HCT116 (cell line): ENCODE results near the gene LRRC66. TPM values are rescaled to one million over a fixed set of nuclear protein-coding genes. Genes with fewer than 3 reads are reported as not detected.

Experiments
- ATAC-seq: fragments of 200-7000 bp; cut with Tn5 transposase; 2 replicates; pipeline ENCODE4 v1.9.1; 2020; ENCODE audit warnings: mild to moderate bottlenecking, moderate library complexity
- BruUV-seq: library from RNA; stranded (reverse); fragments of 400-500 nt; replicated peaks from 2 replicates; lab custom pipeline; 2021; lab: Mats Ljungman, UMichigan
- CTCF ChIA-PET: fragments of 300-600 bp; sonication (Branson Sonifier 250); formaldehyde crosslinking; loops from one replicate; lab custom pipeline; 2021; ENCODE audit warnings: antibody characterized with exemption; lab: Charles Lee
- POLR2A ChIA-PET: fragments of 300-600, 350-600 bp; sonication (Branson Sonifier 250); formaldehyde crosslinking; loops from one replicate; lab custom pipeline; 2021; ENCODE audit warnings: antibody characterized with exemption; lab: Charles Lee
- RAD21 ChIA-PET, 2 experiments: fragments of 300-600 bp; sonication (Branson Sonifier 250); formaldehyde crosslinking; loops; one replicate each; lab custom pipeline; 2023; ENCODE audit warnings: low total read pairs in 2 of 2; ENCODE audit not compliant: uncharacterized antibody in 2 of 2, unreplicated experiment in 2 of 2, low non-redundant PET in 1 of 2; lab: Charles Lee
- DNase-seq: peaks from one replicate; pipeline ENCODE4 v3.0.0-alpha.2; 2010; ENCODE audit warnings: low read depth, low spot score
- H2AFZ ChIP-seq: fragments of 200-600 bp; shearing (Covaris generic), sonication (generic); 2 replicates; pipeline ENCODE4 v1.6.1; 2017; ENCODE audit warnings: low read depth, mixed run types, mixed read lengths, antibody characterized with exemption, low read length; ENCODE audit not compliant: poor library complexity, severe bottlenecking
- H3K27ac ChIP-seq: 2 replicates; pipeline ENCODE4 v1.5.1; 2012; ENCODE audit warnings: low read depth, low read length
- H3K27me3 ChIP-seq: fragments of 200-600 bp; sonication (generic); 2 replicates; pipeline ENCODE4 v1.6.1; 2016; ENCODE audit warnings: mixed run types, low read length, mixed read lengths; ENCODE audit not compliant: insufficient read depth
- H3K36me3 ChIP-seq, 2 experiments: fragments of 200-500 bp in 1 of 2; fragments of 200-600 bp in 1 of 2; sonication (Bioruptor generic) in 1 of 2; sonication (generic) in 1 of 2; 2 replicates each; pipeline versions ENCODE4 v1.5.1 to v1.6.1; 2014 to 2016; ENCODE audit warnings: low read length in 2 of 2, inconsistent platforms in 1 of 2, mixed read lengths in 1 of 2, mixed run types in 1 of 2; ENCODE audit not compliant: insufficient read depth in 2 of 2, control insufficient read depth in 1 of 2
- H3K4me1 ChIP-seq, 2 experiments: fragments of 200-600 bp in 1 of 2; sonication (generic) in 1 of 2; 2 replicates each; pipeline versions ENCODE4 v1.5.1 to v1.6.1; 2012 to 2017; ENCODE audit warnings: low read length in 2 of 2, inconsistent platforms in 1 of 2, mild to moderate bottlenecking in 1 of 2, mixed read lengths in 1 of 2, mixed run types in 1 of 2, moderate library complexity in 1 of 2; ENCODE audit not compliant: insufficient read depth in 2 of 2, control insufficient read depth in 1 of 2
- H3K4me2 ChIP-seq: fragments of 200-600 bp; sonication (generic); 2 replicates; pipeline ENCODE4 v1.6.1; 2017; ENCODE audit warnings: mixed run types, low read length, mixed read lengths
- H3K4me3 ChIP-seq, 2 experiments: fragments of 200-600 bp in 1 of 2; sonication (generic) in 1 of 2; replicated peaks in 1 of 2; 2 replicates each; pipeline ENCODE4 v1.5.1; 2011 to 2016; ENCODE audit warnings: low read length in 2 of 2, control low read depth in 1 of 2, low read depth in 1 of 2, mild to moderate bottlenecking in 1 of 2, mixed read lengths in 1 of 2, mixed run types in 1 of 2
- H3K79me2 ChIP-seq: fragments of 200-600 bp; sonication (generic); 2 replicates; pipeline ENCODE4 v1.6.1; 2017; ENCODE audit warnings: mild to moderate bottlenecking, mixed run types, low read length, moderate library complexity, mixed read lengths; ENCODE audit not compliant: insufficient read depth
- H3K9ac ChIP-seq: fragments of 200-600 bp; sonication (generic); 2 replicates; pipeline ENCODE4 v1.6.1; 2016; ENCODE audit warnings: low read length, mixed read lengths
- H3K9me2 ChIP-seq: fragments of 200-600 bp; sonication (generic), shearing (Covaris generic); 2 replicates; pipeline ENCODE4 v1.6.1; 2017; ENCODE audit warnings: mixed run types, mild to moderate bottlenecking, moderate library complexity; ENCODE audit not compliant: insufficient read depth
- H3K9me3 ChIP-seq, 2 experiments: fragments of 200-500 bp in 1 of 2; fragments of 200-600 bp in 1 of 2; sonication (Bioruptor generic) in 1 of 2; sonication (generic) in 1 of 2; 2 replicates each; pipeline ENCODE4 v1.6.1; 2014 to 2017; ENCODE audit warnings: low read length in 2 of 2, mixed read lengths in 2 of 2, inconsistent platforms in 1 of 2, low read depth in 1 of 2, mild to moderate bottlenecking in 1 of 2, mixed run types in 1 of 2, moderate library complexity in 1 of 2; ENCODE audit not compliant: control insufficient read depth in 1 of 2, insufficient read depth in 1 of 2
- H4K20me1 ChIP-seq: fragments of 200-600 bp; sonication (generic), shearing (Covaris generic); 2 replicates; pipeline ENCODE4 v1.6.1; 2017; ENCODE audit warnings: mixed run types, mild to moderate bottlenecking, moderate library complexity; ENCODE audit not compliant: insufficient read depth
- CEBPB ChIP-seq: IDR thresholded peaks from 2 replicates; pipeline ENCODE4 v1.6.1; 2012; ENCODE audit warnings: low read depth
- EGR1 ChIP-seq: IDR thresholded peaks from 2 replicates; pipeline ENCODE4 v1.6.1; 2012; ENCODE audit warnings: low read depth
- JUND ChIP-seq: IDR thresholded peaks from 2 replicates; pipeline ENCODE4 v1.6.1; 2012
- POLR2AphosphoS5 ChIP-seq: IDR thresholded peaks from 2 replicates; pipeline ENCODE4 v1.6.1; 2011; ENCODE audit warnings: mild to moderate bottlenecking, low read depth, low read length, moderate library complexity
- SRF ChIP-seq: IDR thresholded peaks from 2 replicates; pipeline ENCODE4 v1.6.1; 2012; ENCODE audit warnings: low read depth
- intact Hi-C: fragments of 100-400 bp; cut with micrococcal nuclease; formaldehyde crosslinking; loops from 2 replicates; pipeline ENCODE4 v1.10.0; 2022
- total RNA-seq: library from RNA; stranded (reverse); gene quantifications from one replicate; pipeline ENCODE4 v1.2.1, GENCODE V29; 2021; ENCODE audit not compliant: unreplicated experiment
- TF ChIP-seq, protein P1 (sequence below): IDR thresholded peaks from 2 replicates; pipeline ENCODE4 v1.6.1; 2012; ENCODE audit warnings: low read depth
- TF ChIP-seq, protein P2 (sequence below): IDR thresholded peaks from 2 replicates; pipeline ENCODE4 v1.6.1; 2012
- TF ChIP-seq, protein P3 (sequence below): IDR thresholded peaks from 2 replicates; pipeline ENCODE4 v1.6.1; 2012
- TF ChIP-seq, protein P4 (sequence below): IDR thresholded peaks from 2 replicates; pipeline ENCODE4 v1.6.1; 2011; ENCODE audit warnings: mild to moderate bottlenecking, low read length, moderate library complexity; ENCODE audit not compliant: insufficient replicate concordance; ENCODE audit errors: extremely low read depth
- TF ChIP-seq, protein P5 (sequence below), 3 experiments: fragments of 200-600 bp in 1 of 3; sonication (generic) in 1 of 3; IDR thresholded peaks in 2 of 3; conservative IDR thresholded peaks in 1 of 3; 2 replicates each; pipeline ENCODE4 v1.5.1; 2012 to 2017; ENCODE audit warnings: low read depth in 2 of 3, low read length in 2 of 3, antibody characterized with exemption in 1 of 3, borderline replicate concordance in 1 of 3, control low read depth in 1 of 3, mild to moderate bottlenecking in 1 of 3, mixed read lengths in 1 of 3, mixed run types in 1 of 3, moderate library complexity in 1 of 3; ENCODE audit not compliant: insufficient read depth in 1 of 3

The LRRC66 gene
- total RNA-seq, 1 experiment from 2014 or later, result 0.12 TPM

DNA sequence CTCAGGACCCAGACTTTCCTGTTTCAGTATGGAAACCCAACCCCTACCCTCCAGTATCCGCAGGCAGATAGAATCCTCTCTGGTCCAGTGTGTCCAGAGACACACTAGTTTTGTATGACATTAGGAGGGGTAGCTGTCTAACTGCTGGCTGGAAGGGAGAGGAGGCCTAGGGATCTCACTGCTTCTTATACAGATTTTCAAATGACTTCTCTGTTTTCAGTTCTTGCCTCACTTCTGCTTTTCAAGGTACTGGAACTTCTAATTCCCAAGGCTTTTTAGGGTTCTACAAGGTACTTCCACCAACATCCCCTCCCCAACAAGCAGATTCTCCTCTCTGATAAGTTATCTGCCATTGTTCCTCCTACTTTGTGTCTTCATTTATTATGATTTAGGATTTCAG is 11.8 kb upstream of the LRRC66 start:
- Histone ChIP-seq H3K4me1 (peaks cover 0 to under 1% of the 10 kb centered on the region in 2 experiments; a peak in 2 of 4 replicates), H3K27me3 (no peaks in the 10 kb centered on the region), H3K4me2 (no peak overlapping the region), H3K9me2 (no peaks in the 10 kb centered on the region), H3K27ac (no peak overlapping the region), H4K20me1 (no peaks in the 10 kb centered on the region), H2AFZ (no peak overlapping the region), H3K9me3 (no peaks in the 10 kb centered on the region), H3K79me2 (no peaks in the 10 kb centered on the region; the same call in 1 of the 2 replicates), H3K36me3 (peaks cover 0 to 11% of the 10 kb centered on the region in 2 experiments; a peak in 2 of 4 replicates), H3K9ac (no peak overlapping the region), H3K4me3 (no peak overlapping the region)
- DNase-seq, result no peak
- CTCF ChIA-PET, result no interaction called here
- no TSS peak for BruUV-seq
- ATAC-seq, result no peak
- TF ChIP-seq, protein P1, sequence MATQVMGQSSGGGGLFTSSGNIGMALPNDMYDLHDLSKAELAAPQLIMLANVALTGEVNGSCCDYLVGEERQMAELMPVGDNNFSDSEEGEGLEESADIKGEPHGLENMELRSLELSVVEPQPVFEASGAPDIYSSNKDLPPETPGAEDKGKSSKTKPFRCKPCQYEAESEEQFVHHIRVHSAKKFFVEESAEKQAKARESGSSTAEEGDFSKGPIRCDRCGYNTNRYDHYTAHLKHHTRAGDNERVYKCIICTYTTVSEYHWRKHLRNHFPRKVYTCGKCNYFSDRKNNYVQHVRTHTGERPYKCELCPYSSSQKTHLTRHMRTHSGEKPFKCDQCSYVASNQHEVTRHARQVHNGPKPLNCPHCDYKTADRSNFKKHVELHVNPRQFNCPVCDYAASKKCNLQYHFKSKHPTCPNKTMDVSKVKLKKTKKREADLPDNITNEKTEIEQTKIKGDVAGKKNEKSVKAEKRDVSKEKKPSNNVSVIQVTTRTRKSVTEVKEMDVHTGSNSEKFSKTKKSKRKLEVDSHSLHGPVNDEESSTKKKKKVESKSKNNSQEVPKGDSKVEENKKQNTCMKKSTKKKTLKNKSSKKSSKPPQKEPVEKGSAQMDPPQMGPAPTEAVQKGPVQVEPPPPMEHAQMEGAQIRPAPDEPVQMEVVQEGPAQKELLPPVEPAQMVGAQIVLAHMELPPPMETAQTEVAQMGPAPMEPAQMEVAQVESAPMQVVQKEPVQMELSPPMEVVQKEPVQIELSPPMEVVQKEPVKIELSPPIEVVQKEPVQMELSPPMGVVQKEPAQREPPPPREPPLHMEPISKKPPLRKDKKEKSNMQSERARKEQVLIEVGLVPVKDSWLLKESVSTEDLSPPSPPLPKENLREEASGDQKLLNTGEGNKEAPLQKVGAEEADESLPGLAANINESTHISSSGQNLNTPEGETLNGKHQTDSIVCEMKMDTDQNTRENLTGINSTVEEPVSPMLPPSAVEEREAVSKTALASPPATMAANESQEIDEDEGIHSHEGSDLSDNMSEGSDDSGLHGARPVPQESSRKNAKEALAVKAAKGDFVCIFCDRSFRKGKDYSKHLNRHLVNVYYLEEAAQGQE, result no peak
- no peak for TF ChIP-seq CEBPB
- no peak for TF ChIP-seq POLR2AphosphoS5
- TF ChIP-seq, protein P2, sequence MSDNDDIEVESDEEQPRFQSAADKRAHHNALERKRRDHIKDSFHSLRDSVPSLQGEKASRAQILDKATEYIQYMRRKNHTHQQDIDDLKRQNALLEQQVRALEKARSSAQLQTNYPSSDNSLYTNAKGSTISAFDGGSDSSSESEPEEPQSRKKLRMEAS, result no peak
- TF ChIP-seq JUND, result no peak
- TF ChIP-seq, protein P3, sequence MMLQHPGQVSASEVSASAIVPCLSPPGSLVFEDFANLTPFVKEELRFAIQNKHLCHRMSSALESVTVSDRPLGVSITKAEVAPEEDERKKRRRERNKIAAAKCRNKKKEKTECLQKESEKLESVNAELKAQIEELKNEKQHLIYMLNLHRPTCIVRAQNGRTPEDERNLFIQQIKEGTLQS, result no peak
- TF ChIP-seq, protein P4, sequence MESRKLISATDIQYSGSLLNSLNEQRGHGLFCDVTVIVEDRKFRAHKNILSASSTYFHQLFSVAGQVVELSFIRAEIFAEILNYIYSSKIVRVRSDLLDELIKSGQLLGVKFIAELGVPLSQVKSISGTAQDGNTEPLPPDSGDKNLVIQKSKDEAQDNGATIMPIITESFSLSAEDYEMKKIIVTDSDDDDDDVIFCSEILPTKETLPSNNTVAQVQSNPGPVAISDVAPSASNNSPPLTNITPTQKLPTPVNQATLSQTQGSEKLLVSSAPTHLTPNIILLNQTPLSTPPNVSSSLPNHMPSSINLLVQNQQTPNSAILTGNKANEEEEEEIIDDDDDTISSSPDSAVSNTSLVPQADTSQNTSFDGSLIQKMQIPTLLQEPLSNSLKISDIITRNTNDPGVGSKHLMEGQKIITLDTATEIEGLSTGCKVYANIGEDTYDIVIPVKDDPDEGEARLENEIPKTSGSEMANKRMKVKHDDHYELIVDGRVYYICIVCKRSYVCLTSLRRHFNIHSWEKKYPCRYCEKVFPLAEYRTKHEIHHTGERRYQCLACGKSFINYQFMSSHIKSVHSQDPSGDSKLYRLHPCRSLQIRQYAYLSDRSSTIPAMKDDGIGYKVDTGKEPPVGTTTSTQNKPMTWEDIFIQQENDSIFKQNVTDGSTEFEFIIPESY, result no peak
- TF ChIP-seq SRF, result no peak
- TF ChIP-seq, protein P5, sequence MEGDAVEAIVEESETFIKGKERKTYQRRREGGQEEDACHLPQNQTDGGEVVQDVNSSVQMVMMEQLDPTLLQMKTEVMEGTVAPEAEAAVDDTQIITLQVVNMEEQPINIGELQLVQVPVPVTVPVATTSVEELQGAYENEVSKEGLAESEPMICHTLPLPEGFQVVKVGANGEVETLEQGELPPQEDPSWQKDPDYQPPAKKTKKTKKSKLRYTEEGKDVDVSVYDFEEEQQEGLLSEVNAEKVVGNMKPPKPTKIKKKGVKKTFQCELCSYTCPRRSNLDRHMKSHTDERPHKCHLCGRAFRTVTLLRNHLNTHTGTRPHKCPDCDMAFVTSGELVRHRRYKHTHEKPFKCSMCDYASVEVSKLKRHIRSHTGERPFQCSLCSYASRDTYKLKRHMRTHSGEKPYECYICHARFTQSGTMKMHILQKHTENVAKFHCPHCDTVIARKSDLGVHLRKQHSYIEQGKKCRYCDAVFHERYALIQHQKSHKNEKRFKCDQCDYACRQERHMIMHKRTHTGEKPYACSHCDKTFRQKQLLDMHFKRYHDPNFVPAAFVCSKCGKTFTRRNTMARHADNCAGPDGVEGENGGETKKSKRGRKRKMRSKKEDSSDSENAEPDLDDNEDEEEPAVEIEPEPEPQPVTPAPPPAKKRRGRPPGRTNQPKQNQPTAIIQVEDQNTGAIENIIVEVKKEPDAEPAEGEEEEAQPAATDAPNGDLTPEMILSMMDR (IDR thresholded peaks at IDR 0.05 in 2 of 3, conservative IDR thresholded peaks at IDR 0.05 in 1 of 3; ENCODE audit: borderline replicate concordance in 1 of 3, insufficient read depth in 1 of 3, low read depth in 2 of 3, low read length in 2 of 3), result no peak
- no peak for TF ChIP-seq EGR1
- intact Hi-C loops, result no loop called here
- RAD21 ChIA-PET, result no interaction called here
- POLR2A ChIA-PET, result no interaction called here
